Activated naive CD8-positive, alpha-beta T cell treated with anti-CD3 and anti-CD28 coated beads for 36 hours (primary cell): ENCODE data around the gene UPK2. TPM values are rescaled to one million over a fixed set of nuclear protein-coding genes. Genes with fewer than 3 reads are reported as not detected.
A peak's percentile ranks its signal among the peaks of the same experiment; 100 is the strongest.
"Not testable (repeated sequence)": the region's sequence is repeated elsewhere in the genome, so short reads cannot be mapped to it uniquely, and the experiment has no call there.

ENCODE experiments used
- DNase-seq: peaks from one replicate; pipeline ENCODE4 v3.0.0; 2021
- H3K27ac Mint-ChIP-seq: one replicate; pipeline ENCODE4 v1.8.0; 2022; ENCODE audit warnings: mild to moderate bottlenecking, moderate library complexity, mixed read lengths
- H3K27me3 Mint-ChIP-seq: one replicate; pipeline ENCODE4 v1.8.0; 2022; ENCODE audit warnings: mild to moderate bottlenecking, mixed read lengths
- H3K36me3 Mint-ChIP-seq: one replicate; pipeline ENCODE4 v1.8.0; 2021; ENCODE audit warnings: mild to moderate bottlenecking, mixed read lengths
- H3K4me1 Mint-ChIP-seq: one replicate; pipeline ENCODE4 v1.8.0; 2021; ENCODE audit warnings: mixed read lengths
- H3K4me3 Mint-ChIP-seq: one replicate; pipeline ENCODE4 v1.8.0; 2022; ENCODE audit warnings: mild to moderate bottlenecking, moderate library complexity, mixed read lengths
- H3K9me3 Mint-ChIP-seq: one replicate; pipeline ENCODE4 v1.8.0; 2022; ENCODE audit warnings: mixed read lengths
- total RNA-seq, 2 experiments: library from RNA; stranded (reverse); gene quantifications; one replicate each; pipeline ENCODE4 v1.2.3, GENCODE V29; 2021

The UPK2 gene
- total RNA-seq, 2 experiments from 2014 or later: 0.48 to 0.49 TPM

DNA sequence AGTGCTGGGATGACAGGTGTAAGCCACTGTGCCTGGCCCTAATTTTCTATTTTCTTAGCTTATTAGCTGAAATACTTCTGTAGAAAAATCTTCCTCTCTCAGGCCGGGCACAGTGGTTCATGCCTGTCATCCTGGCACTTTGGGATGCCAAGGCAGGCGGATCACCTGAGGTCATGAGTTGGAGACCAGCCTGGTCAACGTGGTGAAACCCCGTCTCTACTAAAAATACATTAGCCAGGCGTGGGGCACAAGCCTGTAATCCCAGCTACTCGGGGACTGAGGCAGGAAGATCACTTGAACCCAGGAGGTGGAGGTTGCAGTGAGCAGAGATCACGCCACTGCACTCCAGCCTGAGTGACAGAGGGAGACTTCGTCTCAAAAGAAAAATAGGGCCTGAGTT, 28.2 kb downstream of the UPK2 start:
- not testable (repeated sequence) for H3K4me3 Mint-ChIP-seq, H3K27ac Mint-ChIP-seq, H3K27me3 Mint-ChIP-seq, H3K4me1 Mint-ChIP-seq, DNase-seq, H3K36me3 Mint-ChIP-seq, H3K9me3 Mint-ChIP-seq

DNA sequence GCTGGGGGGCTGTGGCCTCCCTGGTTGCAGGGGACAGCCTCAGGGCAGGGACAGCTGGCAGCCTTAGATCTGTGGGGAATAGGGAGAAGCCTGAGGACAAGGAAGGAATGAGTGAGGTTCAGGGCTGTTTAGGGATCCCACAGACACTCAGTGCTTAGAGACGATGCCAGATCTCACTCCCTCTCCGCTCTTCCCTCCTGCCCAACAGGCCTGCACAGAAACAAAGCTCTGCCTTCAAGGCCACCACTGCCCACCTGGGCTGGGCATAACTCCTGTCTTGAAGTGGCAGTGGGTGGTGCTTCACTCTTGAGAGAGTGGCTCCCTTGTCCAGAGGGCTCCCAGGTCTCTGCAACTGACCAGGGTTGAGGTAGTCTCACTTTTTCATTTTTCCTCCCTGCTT, 28.7 kb downstream of the UPK2 start:
- no peak overlapping the region for H3K27ac Mint-ChIP-seq
- H3K4me3 Mint-ChIP-seq: no peak overlapping the region
- no peak for DNase-seq
- no peaks in the 10 kb centered on the region for H3K36me3 Mint-ChIP-seq
- peaks cover under 1% of the 10 kb centered on the region for H3K4me1 Mint-ChIP-seq
- H3K27me3 Mint-ChIP-seq: no peaks in the 10 kb centered on the region
- no peaks in the 10 kb centered on the region for H3K9me3 Mint-ChIP-seq

DNA sequence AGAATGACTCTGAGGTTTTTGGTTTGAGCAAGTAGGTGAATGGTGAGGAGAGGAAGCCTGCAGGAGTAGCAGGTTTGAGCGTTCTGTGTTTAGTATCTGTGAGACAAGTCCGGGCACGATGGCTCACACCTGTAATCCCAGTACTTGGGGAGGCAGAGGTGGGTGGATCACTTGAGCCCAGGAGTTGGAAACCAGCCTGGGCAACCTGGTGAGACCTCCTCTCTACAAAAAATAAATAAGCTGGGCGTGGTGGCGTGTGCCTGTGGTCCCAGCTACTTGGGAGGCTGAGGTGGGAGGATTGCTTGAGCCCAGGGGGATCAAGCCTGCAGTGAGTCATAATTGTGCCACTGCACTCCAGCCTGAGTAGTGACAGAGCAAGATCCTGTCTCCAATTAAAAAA, 32.2 kb downstream of the UPK2 start:
- H3K27me3 Mint-ChIP-seq: no peaks in the 10 kb centered on the region
- peaks cover 10% of the 10 kb centered on the region for H3K36me3 Mint-ChIP-seq
- no peaks in the 10 kb centered on the region for H3K9me3 Mint-ChIP-seq
- H3K4me3 Mint-ChIP-seq: no peak overlapping the region
- no peak overlapping the region for H3K27ac Mint-ChIP-seq
- H3K4me1 Mint-ChIP-seq: no peaks in the 10 kb centered on the region
- DNase-seq: no peak

DNA sequence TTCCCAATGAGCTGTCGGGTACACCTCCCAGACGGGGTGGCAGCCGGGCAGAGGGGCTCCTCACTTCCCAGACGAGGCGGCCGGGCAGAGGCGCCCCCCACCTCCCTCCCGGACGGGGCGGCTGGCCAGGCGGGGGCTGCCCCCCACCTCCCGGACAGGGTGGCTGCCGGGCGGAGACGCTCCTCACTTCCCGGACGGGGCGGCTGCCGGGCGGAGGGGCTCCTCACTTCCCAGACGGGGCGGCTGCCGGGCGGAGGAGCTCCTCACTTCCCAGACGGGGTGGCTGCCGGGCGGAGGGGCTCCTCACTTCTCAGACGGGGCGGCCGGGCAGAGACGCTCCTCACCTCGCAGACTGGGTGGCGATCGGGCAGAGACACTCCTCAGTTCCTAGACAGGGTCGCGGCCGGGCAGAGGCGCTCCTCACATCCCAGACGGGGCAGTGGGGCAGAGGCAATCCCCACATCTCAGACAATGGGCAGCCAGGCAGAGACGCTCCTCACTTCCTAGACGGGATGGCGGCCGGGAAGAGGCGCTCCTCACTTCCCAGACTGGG, 35.5 kb downstream of the UPK2 start:
- H3K4me3 Mint-ChIP-seq, H3K27ac Mint-ChIP-seq, H3K4me1 Mint-ChIP-seq, H3K27me3 Mint-ChIP-seq, H3K9me3 Mint-ChIP-seq, DNase-seq: not testable (repeated sequence)
- peaks cover 22% of the 10 kb centered on the region for H3K36me3 Mint-ChIP-seq

DNA sequence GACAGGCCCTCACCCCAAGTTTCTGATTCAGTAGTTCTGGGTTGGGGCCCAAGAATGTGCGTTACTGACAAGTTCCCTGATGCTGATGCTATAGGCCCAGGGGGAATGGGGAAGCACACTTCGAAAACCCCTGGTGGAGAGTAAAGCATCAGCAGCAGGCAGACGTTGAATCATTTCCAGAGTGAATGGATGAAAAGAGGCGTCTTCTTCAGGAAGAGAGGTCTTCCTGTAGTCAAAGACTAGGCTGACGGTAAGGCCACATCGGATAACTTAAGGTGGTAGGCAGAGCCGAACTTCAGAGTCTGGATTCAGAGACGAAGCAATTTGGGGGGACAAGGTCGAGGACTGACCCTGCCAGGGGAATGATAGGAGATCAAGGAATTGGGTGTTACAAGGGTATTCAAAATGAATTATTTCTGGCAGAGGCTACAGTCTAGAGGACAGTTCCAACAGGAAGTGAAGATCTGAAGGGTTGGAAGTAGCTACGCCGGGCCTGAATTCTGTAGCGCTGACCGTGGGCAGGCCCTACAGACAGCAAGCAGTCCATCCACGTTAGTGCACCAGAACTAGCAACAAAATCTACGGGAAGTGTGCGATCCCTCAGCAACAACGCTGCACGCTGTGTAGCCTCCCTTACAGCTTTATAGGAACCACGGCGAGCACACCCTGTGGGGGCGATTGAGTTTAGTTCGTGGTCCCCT, 41.0 kb downstream of the UPK2 start:
- Mint-ChIP-seq H3K36me3 (peaks cover 37% of the 10 kb centered on the region), H3K4me3 (peak overlapping the region; percentile 100), H3K9me3 (no peaks in the 10 kb centered on the region), H3K27me3 (no peaks in the 10 kb centered on the region), H3K4me1 (peaks cover 20% of the 10 kb centered on the region), H3K27ac (peak overlapping the region; percentile 99)
- DNase-seq: peak; percentile 42

DNA sequence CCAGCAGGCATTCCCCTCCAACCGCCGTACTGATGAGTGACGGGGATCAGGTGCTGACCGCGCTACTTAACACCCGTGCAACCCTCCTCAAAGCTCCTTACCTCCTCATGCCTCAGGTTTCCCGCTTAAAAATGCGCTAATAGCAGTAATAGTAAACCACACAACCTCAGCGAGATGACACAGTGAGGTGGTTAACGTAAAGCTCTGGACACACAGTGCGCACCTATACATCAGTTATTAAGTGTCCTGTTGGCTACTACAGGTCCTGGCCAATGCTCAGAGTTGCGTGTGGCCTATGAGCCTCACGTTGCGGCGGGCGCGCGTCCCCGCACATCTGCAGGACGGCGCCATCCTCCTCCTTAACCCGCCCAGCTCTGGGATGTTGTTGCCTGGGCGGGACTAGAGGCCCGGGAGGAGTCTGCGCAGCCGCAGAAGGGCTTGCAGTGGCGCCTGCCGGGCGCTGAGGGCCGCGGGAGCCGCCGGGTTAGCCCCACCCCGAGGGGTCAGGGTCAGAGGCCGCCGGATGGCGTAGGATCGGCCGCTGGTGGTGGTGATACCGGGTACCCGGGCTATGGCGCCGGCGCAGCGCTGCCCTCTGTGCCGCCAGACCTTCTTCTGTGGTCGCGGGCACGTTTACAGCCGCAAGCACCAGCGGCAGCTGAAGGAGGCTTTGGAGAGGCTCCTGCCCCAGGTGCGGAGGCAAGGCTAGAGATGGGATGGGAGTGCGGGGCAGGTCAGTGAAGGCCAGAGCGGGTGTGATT, 41.7 kb downstream of the UPK2 start, which contains the start of gene CENATAC:
Gene CENATAC, plus strand, starts transcription at position 512 of the 761 bp plus-strand sequence. Its CDS starts 60 bp downstream, at position 572.
- H3K4me1 Mint-ChIP-seq: peaks cover 20% of the 10 kb centered on the region
- peak within 1 kb of the TSS; percentile 100 for H3K4me3 Mint-ChIP-seq
- no peaks in the 10 kb centered on the region for H3K9me3 Mint-ChIP-seq
- H3K27me3 Mint-ChIP-seq: no peaks in the 10 kb centered on the region
- H3K27ac Mint-ChIP-seq: peak within 1 kb of the TSS; percentile 99
- DNase-seq: peak; percentile 96
- H3K36me3 Mint-ChIP-seq: peaks cover 36% of the 10 kb centered on the region

DNA sequence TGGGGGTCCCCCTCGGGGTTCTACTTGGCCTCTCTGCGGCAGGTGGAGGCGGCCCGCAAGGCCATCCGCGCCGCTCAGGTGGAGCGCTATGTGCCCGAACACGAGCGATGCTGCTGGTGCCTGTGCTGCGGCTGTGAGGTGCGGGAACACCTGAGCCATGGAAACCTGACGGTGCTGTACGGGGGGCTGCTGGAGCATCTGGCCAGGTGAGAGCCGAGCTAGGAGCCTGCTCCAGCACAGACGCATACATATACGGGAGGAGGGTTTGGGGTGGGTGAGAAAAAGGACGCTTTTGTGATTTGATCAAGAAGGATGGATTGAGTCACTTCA, 42.3 kb downstream of the UPK2 start:
- no peaks in the 10 kb centered on the region for H3K27me3 Mint-ChIP-seq
- H3K27ac Mint-ChIP-seq: peak overlapping the region; percentile 99
- no peak for DNase-seq
- H3K4me1 Mint-ChIP-seq: peaks cover 23% of the 10 kb centered on the region
- peaks cover 41% of the 10 kb centered on the region for H3K36me3 Mint-ChIP-seq
- H3K9me3 Mint-ChIP-seq: no peaks in the 10 kb centered on the region
- H3K4me3 Mint-ChIP-seq: peak overlapping the region; percentile 100

DNA sequence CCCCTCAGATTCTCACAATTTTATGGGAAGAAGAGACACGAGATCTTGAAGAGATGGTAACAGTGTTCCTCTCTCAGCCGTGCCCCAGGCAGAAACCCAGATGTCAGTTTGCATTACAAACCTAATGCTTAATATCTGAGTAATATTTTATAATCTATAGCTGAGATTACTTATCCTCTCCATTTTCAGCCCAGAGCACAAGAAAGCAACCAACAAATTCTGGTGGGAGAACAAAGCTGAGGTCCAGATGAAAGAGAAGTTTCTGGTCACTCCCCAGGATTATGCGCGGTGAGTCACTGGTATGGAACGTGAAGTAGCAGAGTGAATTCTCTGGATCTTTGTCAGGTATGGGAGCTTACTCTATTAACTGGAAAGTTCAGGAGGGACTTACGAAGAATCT, 42.7 kb downstream of the UPK2 start:
- H3K27me3 Mint-ChIP-seq: no peaks in the 10 kb centered on the region
- H3K4me3 Mint-ChIP-seq: peak overlapping the region; percentile 100
- H3K9me3 Mint-ChIP-seq: no peaks in the 10 kb centered on the region
- H3K27ac Mint-ChIP-seq: peak overlapping the region; percentile 99
- H3K4me1 Mint-ChIP-seq: peaks cover 23% of the 10 kb centered on the region
- no peak for DNase-seq
- peaks cover 42% of the 10 kb centered on the region for H3K36me3 Mint-ChIP-seq

DNA sequence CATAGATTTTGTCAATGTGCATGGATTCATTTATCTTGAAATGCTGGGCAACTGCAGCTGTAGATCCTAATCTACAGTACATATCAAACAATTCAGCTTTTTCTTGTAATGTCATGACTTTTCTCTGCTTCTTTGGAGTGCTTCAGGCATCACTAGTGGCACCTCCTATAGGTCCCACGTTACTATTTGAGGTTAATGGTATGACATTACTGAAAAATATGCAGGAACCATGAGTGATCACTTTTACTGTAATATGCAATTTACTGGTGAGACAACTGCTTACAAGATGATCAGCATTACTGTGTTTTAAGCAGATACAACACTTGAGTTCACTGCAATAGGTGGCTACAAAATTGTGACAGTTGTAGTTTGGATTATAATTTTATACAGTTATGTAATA, 44.8 kb downstream of the UPK2 start:
- DNase-seq: no peak
- H3K27me3 Mint-ChIP-seq: no peaks in the 10 kb centered on the region
- H3K4me1 Mint-ChIP-seq: peaks cover 26% of the 10 kb centered on the region
- no peak overlapping the region for H3K4me3 Mint-ChIP-seq
- H3K36me3 Mint-ChIP-seq: peaks cover 42% of the 10 kb centered on the region
- peak overlapping the region; percentile 46 for H3K27ac Mint-ChIP-seq
- no peaks in the 10 kb centered on the region for H3K9me3 Mint-ChIP-seq

DNA sequence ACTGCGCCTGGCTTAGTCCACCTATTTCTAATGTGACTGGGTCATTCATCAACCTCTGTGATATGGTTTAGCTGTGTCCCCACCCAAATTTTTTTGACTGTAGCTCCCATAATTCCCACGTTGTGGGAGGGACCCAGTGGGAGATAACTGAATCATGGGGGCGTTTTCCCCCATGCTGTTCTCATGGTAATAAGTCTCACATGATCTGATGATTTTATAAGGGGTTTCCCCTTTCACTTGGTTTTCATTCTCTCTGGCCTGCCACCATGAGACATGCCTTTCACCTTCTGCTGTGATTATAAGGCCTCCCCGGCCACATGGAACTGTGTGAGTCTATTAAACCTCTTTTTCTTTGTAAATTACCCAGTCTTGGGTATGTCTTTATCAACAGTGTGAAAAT, 50.6 kb downstream of the UPK2 start:
- no peak overlapping the region for H3K27ac Mint-ChIP-seq
- H3K27me3 Mint-ChIP-seq: no peaks in the 10 kb centered on the region
- no peak overlapping the region for H3K4me3 Mint-ChIP-seq
- no peaks in the 10 kb centered on the region for H3K9me3 Mint-ChIP-seq
- no peak for DNase-seq
- peaks cover 17% of the 10 kb centered on the region for H3K4me1 Mint-ChIP-seq
- peaks cover 22% of the 10 kb centered on the region for H3K36me3 Mint-ChIP-seq

Other genes with a start within 250 kb of the UPK2 start
- 100 to 1,000 TPM; 148 to 150 TPM for gene DDX6, start 165.1 kb upstream of the UPK2 start, total RNA-seq
- gene CXCR5, start 72.4 kb upstream of the UPK2 start, total RNA-seq: 1 to 10 TPM; 1.5 to 1.6 TPM
- 10 to 100 TPM; 34.9 to 38.8 TPM for gene BCL9L, start 30.4 kb upstream of the UPK2 start, total RNA-seq
- gene FOXR1, start 15.5 kb downstream of the UPK2 start, total RNA-seq: not detected
- gene CENATAC, start 41.8 kb downstream of the UPK2 start, total RNA-seq: 10 to 100 TPM; 24.8 to 28.3 TPM
- 1,000 to 10,000 TPM; 1,524 to 1,591 TPM for gene RPS25, start 62.0 kb downstream of the UPK2 start, total RNA-seq
- gene TRAPPC4, start 62.5 kb downstream of the UPK2 start, total RNA-seq: 100 to 1,000 TPM; 114 to 127 TPM
- 10 to 100 TPM; 28.2 to 30.1 TPM for gene SLC37A4, start 74.6 kb downstream of the UPK2 start, total RNA-seq
- gene HYOU1, start 100.9 kb downstream of the UPK2 start, total RNA-seq: 100 to 1,000 TPM; 121 to 125 TPM
- gene VPS11, start 111.5 kb downstream of the UPK2 start, total RNA-seq: 10 to 100 TPM; 19.2 to 20.2 TPM
- gene HMBS, start 128.6 kb downstream of the UPK2 start, total RNA-seq: 10 to 100 TPM; 42.1 to 43.0 TPM
- 10 to 100 TPM; 58.3 to 63.6 TPM for gene DPAGT1, start 145.6 kb downstream of the UPK2 start, total RNA-seq
- gene C2CD2L, start 151.0 kb downstream of the UPK2 start, total RNA-seq: 10 to 100 TPM; 19.3 to 20.0 TPM
- gene HINFP, start 165.3 kb downstream of the UPK2 start, total RNA-seq: 10 to 100 TPM; 20.3 to 21.5 TPM
- under 1 TPM; 0.12 to 0.22 TPM for gene ABCG4, start 192.8 kb downstream of the UPK2 start, total RNA-seq
- 10 to 100 TPM; 19.3 to 20.7 TPM for gene NLRX1, start 212.4 kb downstream of the UPK2 start, total RNA-seq
- gene NHERF4, start 229.2 kb downstream of the UPK2 start, total RNA-seq: not detected